ENCODE measurements around the gene ATPAF1. TPM values are rescaled to one million over a fixed set of nuclear protein-coding genes. Genes with fewer than 3 reads are reported as not detected.

The ATPAF1 gene
- total and polyA plus RNA-seq, 10 of the 15 experiments (the other 5 are each of a cell fraction or from before 2014, with no cell fraction given), result 15.2 to 93.5 (median 48.4) TPM

DNA sequence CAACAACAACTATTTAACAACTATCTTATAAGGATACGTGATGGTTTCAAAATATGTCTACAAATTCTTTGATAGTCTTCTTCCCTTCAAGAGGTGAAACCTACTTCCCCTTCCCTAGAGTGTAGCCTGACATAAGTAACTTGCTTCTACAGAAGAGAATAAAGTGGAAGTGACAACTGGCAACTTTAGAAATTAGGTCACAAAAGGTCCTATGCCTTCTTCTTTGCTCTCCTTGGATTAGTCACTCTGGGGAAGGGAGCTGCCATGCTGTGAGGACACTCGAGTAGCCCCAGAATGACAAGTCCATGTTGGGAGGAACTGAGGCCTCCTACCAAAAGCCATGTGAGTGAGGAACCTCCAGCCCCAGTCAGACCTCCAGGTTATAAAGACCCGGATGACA, 31.5 kb upstream of the ATPAF1 start:
- TF ChIP-seq, protein P1, sequence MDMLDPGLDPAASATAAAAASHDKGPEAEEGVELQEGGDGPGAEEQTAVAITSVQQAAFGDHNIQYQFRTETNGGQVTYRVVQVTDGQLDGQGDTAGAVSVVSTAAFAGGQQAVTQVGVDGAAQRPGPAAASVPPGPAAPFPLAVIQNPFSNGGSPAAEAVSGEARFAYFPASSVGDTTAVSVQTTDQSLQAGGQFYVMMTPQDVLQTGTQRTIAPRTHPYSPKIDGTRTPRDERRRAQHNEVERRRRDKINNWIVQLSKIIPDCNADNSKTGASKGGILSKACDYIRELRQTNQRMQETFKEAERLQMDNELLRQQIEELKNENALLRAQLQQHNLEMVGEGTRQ (IDR thresholded peaks at IDR 0.05; ENCODE audit: borderline replicate concordance, low read depth, low read length), result no peak
- TF ChIP-seq RBBP5 (conservative IDR thresholded peaks at IDR 0.05) (no peak), POLR2A (IDR thresholded peaks at IDR 0.05; ENCODE audit: low read depth, low read length) (no peak), NFXL1 (IDR thresholded peaks at IDR 0.05; ENCODE audit: borderline replicate concordance) (no peak)
- in situ Hi-C loops (cut with MboI), result no loop called here
- H3K27ac ChIP-seq (ENCODE audit: control insufficient read depth, insufficient read depth), result no peak overlapping the region
- BruUV-seq (replicated peaks), result no TSS peak
- ChIA-PET POLR2A (interaction anchor here (2.3 kb wide), 1 partner anchor 21 kb away, joined by 5 read pairs; no protein-coding TSS in a partner anchor), CTCF (no interaction called here), SMC1A (ENCODE audit: uncharacterized antibody, unreplicated experiment) (no interaction called here), RAD21 (ENCODE audit: unreplicated experiment) (no interaction called here)
- DNase-seq (ENCODE audit: low read depth, low spot score) (no peak), FAIRE-seq (no peak), ATAC-seq (no peak)
- H3K4me1 ChIP-seq (ENCODE audit: control insufficient read depth, insufficient read depth, low read length), result no peaks in the 10 kb centered on the region
- no peak overlapping the region for H3K4me3 ChIP-seq
- no peaks in the 10 kb centered on the region for H4K20me1 ChIP-seq (ENCODE audit: control insufficient read depth, insufficient read depth)
- no peak overlapping the region for H2AFZ ChIP-seq (ENCODE audit: control insufficient read depth, low read depth, low read length)
- H3K4me2 ChIP-seq (ENCODE audit: control insufficient read depth, insufficient read depth), result no peak overlapping the region
- H3K79me2 ChIP-seq (ENCODE audit: control insufficient read depth, insufficient read depth, low read length), result no peaks in the 10 kb centered on the region
- WGBS (ENCODE audit: insufficient coverage, insufficient replicate concordance, low lambda C conversion rate, missing lambda C conversion rate), result 60% methylated on average over 3 of the region's 3 CpGs
- H3K36me3 ChIP-seq (ENCODE audit: control insufficient read depth in 2 of 2, insufficient read depth in 2 of 2, low read length in 1 of 2), result peaks cover 12 to 32% of the 10 kb centered on the region in 2 experiments
- no peak overlapping the region for H3K9ac ChIP-seq (ENCODE audit: control insufficient read depth, insufficient read depth, low read length)
- H3K27me3 ChIP-seq (replicated peaks in 1 of 2; ENCODE audit: control insufficient read depth in 2 of 2, insufficient read depth in 2 of 2, low read length in 1 of 2), result no peaks in the 10 kb centered on the region
- H3K9me3 ChIP-seq (replicated peaks; ENCODE audit: control insufficient read depth, insufficient read depth, low read length), result no peaks in the 10 kb centered on the region
- intact Hi-C loops (cut with micrococcal nuclease; ENCODE audit: unreplicated experiment), result no loop called here

DNA sequence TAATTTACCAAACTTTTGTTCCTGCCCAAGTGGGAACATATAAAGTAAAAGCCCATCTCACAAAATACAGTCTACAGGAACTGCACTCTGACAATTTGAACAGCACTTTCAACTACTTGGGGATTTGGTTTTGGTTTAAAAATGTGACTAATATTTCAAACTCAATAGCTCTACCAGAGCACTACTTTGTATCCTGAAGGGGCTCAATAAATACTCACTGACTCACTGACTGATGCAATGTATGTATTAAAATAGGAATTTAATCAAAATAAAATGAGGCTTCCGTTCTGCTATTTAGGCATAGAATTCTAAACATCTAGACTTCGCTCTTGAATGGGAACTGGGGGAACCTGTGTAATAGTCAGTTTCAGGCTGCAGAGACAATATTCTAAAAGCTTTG, 28.9 kb upstream of the ATPAF1 start:
- ChIA-PET SMC1A (ENCODE audit: uncharacterized antibody, unreplicated experiment) (interaction anchor here (1.5 to 2.3 kb wide), 3 partner anchors 11 to 80 kb away, joined by 4 to 8 read pairs (median 5); partner anchors contain the start of gene MOB3C), POLR2A (interaction anchor here (0.9 to 2.3 kb wide), 2 partner anchors 19 to 20 kb away, joined by 3 to 5 read pairs; no protein-coding TSS in a partner anchor), CTCF (interaction anchor here (1.6 kb wide), 1 partner anchor 13 kb away, joined by 3 read pairs; no protein-coding TSS in a partner anchor), RAD21 (ENCODE audit: unreplicated experiment) (no interaction called here)
- H3K4me3 ChIP-seq, result no peak overlapping the region
- no peaks in the 10 kb centered on the region for H4K20me1 ChIP-seq (ENCODE audit: control insufficient read depth, insufficient read depth)
- H2AFZ ChIP-seq (ENCODE audit: control insufficient read depth, low read depth, low read length), result no peak overlapping the region
- FAIRE-seq, result no peak
- no peaks in the 10 kb centered on the region for H3K9me3 ChIP-seq (replicated peaks; ENCODE audit: control insufficient read depth, insufficient read depth, low read length)
- 95% methylated on average over 2 of the region's 2 CpGs for WGBS (ENCODE audit: insufficient coverage, insufficient replicate concordance, low lambda C conversion rate, missing lambda C conversion rate)
- TF ChIP-seq SPI1 (IDR thresholded peaks at IDR 0.05; ENCODE audit: borderline replicate concordance, insufficient read depth, low read depth, low read length) (no peak), NR2C2 (IDR thresholded peaks at IDR 0.05; ENCODE audit: borderline replicate concordance, control insufficient read depth, insufficient read length, low read depth) (no peak), EED (IDR thresholded peaks at IDR 0.05; ENCODE audit: low read depth) (no peak), NBN (IDR thresholded peaks at IDR 0.05) (no peak), SUPT20H (IDR thresholded peaks at IDR 0.05; ENCODE audit: borderline replicate concordance, control insufficient read depth, low read depth, low read length) (no peak), CEBPB (IDR thresholded peaks at IDR 0.05; ENCODE audit: borderline replicate concordance in 1 of 2, low read depth in 2 of 2, low read length in 2 of 2) (no peak), HCFC1 (IDR thresholded peaks at IDR 0.05; ENCODE audit: low read length) (no peak), BRCA1 (IDR thresholded peaks at IDR 0.05; ENCODE audit: low read depth, low read length) (no peak), POU2F2 (IDR thresholded peaks at IDR 0.05; ENCODE audit: borderline replicate concordance, low read depth, low read length) (no peak)
- H3K9ac ChIP-seq (ENCODE audit: control insufficient read depth, insufficient read depth, low read length), result no peak overlapping the region
- H3K27ac ChIP-seq (ENCODE audit: control insufficient read depth, insufficient read depth), result no peak overlapping the region
- in situ Hi-C loops (cut with MboI), result no loop called here
- peaks cover 11 to 24% of the 10 kb centered on the region in 2 experiments for H3K36me3 ChIP-seq (ENCODE audit: control insufficient read depth in 2 of 2, insufficient read depth in 2 of 2, low read length in 1 of 2)
- no peaks in the 10 kb centered on the region for H3K79me2 ChIP-seq (ENCODE audit: control insufficient read depth, insufficient read depth, low read length)
- DNase-seq (ENCODE audit: low read depth, low spot score), result no peak
- H3K4me1 ChIP-seq (ENCODE audit: control insufficient read depth, insufficient read depth, low read length), result no peaks in the 10 kb centered on the region
- no peak for ATAC-seq
- H3K4me2 ChIP-seq (ENCODE audit: control insufficient read depth, insufficient read depth), result no peak overlapping the region
- no TSS peak for BruUV-seq (replicated peaks)
- intact Hi-C loops (cut with micrococcal nuclease; ENCODE audit: unreplicated experiment), result no loop called here
- no peaks in the 10 kb centered on the region for H3K27me3 ChIP-seq (replicated peaks in 1 of 2; ENCODE audit: control insufficient read depth in 2 of 2, insufficient read depth in 2 of 2, low read length in 1 of 2)
